IMR-90 (cell line): ENCODE measurements around the gene IFT57. TPM values are rescaled to one million over a fixed set of nuclear protein-coding genes. Genes with fewer than 3 reads are reported as not detected.
"Not testable (repeated sequence)": the region's sequence is repeated elsewhere in the genome, so short reads cannot be mapped to it uniquely, and the experiment has no call there.

Source experiments
- ATAC-seq: fragments of 200-7000 bp; cut with Tn5 transposase; 2 replicates; pipeline ENCODE4 v1.9.1; 2020; ENCODE audit warnings: low read depth, mild to moderate bottlenecking, moderate library complexity
- BruUV-seq: library from RNA; stranded (reverse); fragments of 400-500 nt; replicated peaks from 2 replicates; lab custom pipeline; 2021; lab: Mats Ljungman, UMichigan
- CTCF ChIA-PET: fragments of 300-600 bp; formaldehyde crosslinking; extraction: SDS; loops from one replicate; lab custom pipeline; 2021; ENCODE audit warnings: antibody characterized with exemption; lab: Yijun Ruan, JAX
- POLR2A ChIA-PET: fragments of 300-600 bp; sonication (Branson Sonifier 250); formaldehyde crosslinking; loops from one replicate; lab custom pipeline; 2022; ENCODE audit warnings: antibody characterized with exemption; ENCODE audit not compliant: unreplicated experiment; lab: Charles Lee
- DNase-seq: peaks from one replicate; pipeline ENCODE4 v3.0.0; 2013
- H2AFZ ChIP-seq: replicated peaks from 2 replicates; pipeline ENCODE3; 2013; ENCODE audit warnings: low read length, mild to moderate bottlenecking; ENCODE audit not compliant: poor library complexity
- H2AK5ac ChIP-seq: 2 replicates; pipeline ENCODE4 v1.6.1; 2013; ENCODE audit warnings: low read depth, low read length, inconsistent platforms
- H2AK9ac ChIP-seq: replicated peaks from 2 replicates; pipeline ENCODE3; 2013; ENCODE audit warnings: mild to moderate bottlenecking, low read depth, low read length, moderate library complexity; ENCODE audit not compliant: poor library complexity
- H2BK120ac ChIP-seq: 2 replicates; pipeline ENCODE4 v1.6.1; 2013; ENCODE audit warnings: low read depth, low read length, inconsistent platforms
- H2BK15ac ChIP-seq: 3 replicates; pipeline ENCODE4 v1.6.1; 2013; ENCODE audit warnings: low read depth, low read length, inconsistent platforms
- H2BK20ac ChIP-seq: 2 replicates; pipeline ENCODE4 v1.6.1; 2013; ENCODE audit warnings: low read depth, mild to moderate bottlenecking, inconsistent platforms, low read length, moderate library complexity
- H2BK5ac ChIP-seq: 2 replicates; pipeline ENCODE4 v1.6.1; 2013; ENCODE audit warnings: mild to moderate bottlenecking, low read depth, low read length, inconsistent platforms; ENCODE audit not compliant: poor library complexity, severe bottlenecking
- H3K14ac ChIP-seq: replicated peaks from 2 replicates; pipeline ENCODE4 v1.6.1; 2013; ENCODE audit warnings: low read depth, low read length, inconsistent platforms
- H3K18ac ChIP-seq: 2 replicates; pipeline ENCODE4 v1.6.1; 2013; ENCODE audit warnings: low read depth, low read length, control low read depth
- H3K23ac ChIP-seq: 2 replicates; pipeline ENCODE4 v1.6.1; 2013; ENCODE audit warnings: low read depth, low read length, inconsistent platforms
- H3K27ac ChIP-seq: 2 replicates; pipeline ENCODE4 v1.5.1; 2013; ENCODE audit warnings: mild to moderate bottlenecking, control low read depth, low read length; ENCODE audit not compliant: insufficient read depth
- H3K27me3 ChIP-seq: 2 replicates; pipeline ENCODE4 v1.6.1; 2013; ENCODE audit warnings: low read length; ENCODE audit not compliant: control insufficient read depth, insufficient read depth
- H3K36me3 ChIP-seq: 2 replicates; pipeline ENCODE4 v1.6.1; 2013; ENCODE audit warnings: low read length, mixed read lengths; ENCODE audit not compliant: control insufficient read depth, insufficient read depth
- H3K4ac ChIP-seq: 2 replicates; pipeline ENCODE4 v1.6.1; 2013; ENCODE audit warnings: low read depth, low read length, inconsistent platforms
- H3K4me1 ChIP-seq: 2 replicates; pipeline ENCODE4 v1.6.1; 2013; ENCODE audit warnings: low read length, mixed read lengths; ENCODE audit not compliant: control insufficient read depth, insufficient read depth
- H3K4me2 ChIP-seq: 2 replicates; pipeline ENCODE4 v1.6.1; 2013; ENCODE audit warnings: low read depth, mild to moderate bottlenecking, control low read depth, low read length, moderate library complexity
- H3K4me3 ChIP-seq: 2 replicates; pipeline ENCODE4 v1.5.1; 2013; ENCODE audit warnings: low read depth, mild to moderate bottlenecking, control low read depth, low read length, moderate library complexity; ENCODE audit not compliant: insufficient read depth
- H3K56ac ChIP-seq: 2 replicates; pipeline ENCODE4 v1.6.1; 2013; ENCODE audit warnings: low read length, inconsistent platforms; ENCODE audit not compliant: insufficient read depth; ENCODE audit errors: extremely low read depth
- H3K79me1 ChIP-seq, 2 experiments: 2 replicates each; pipeline ENCODE4 v1.6.1; 2013; ENCODE audit warnings: low read length in 2 of 2, inconsistent platforms in 1 of 2, low read depth in 1 of 2
- H3K9ac ChIP-seq: 2 replicates; pipeline ENCODE4 v1.6.1; 2013; ENCODE audit warnings: low read depth, low read length, control low read depth
- H3K9me1 ChIP-seq: 2 replicates; pipeline ENCODE4 v1.6.1; 2013; ENCODE audit warnings: low read length, inconsistent platforms; ENCODE audit not compliant: insufficient read depth
- H3K9me3 ChIP-seq: 2 replicates; pipeline ENCODE4 v1.6.1; 2013; ENCODE audit warnings: low read length; ENCODE audit not compliant: control insufficient read depth, insufficient read depth
- H4K20me1 ChIP-seq: 2 replicates; pipeline ENCODE4 v1.6.1; 2013; ENCODE audit warnings: low read length, inconsistent platforms; ENCODE audit not compliant: insufficient read depth
- H4K5ac ChIP-seq: 2 replicates; pipeline ENCODE4 v1.6.1; 2013; ENCODE audit warnings: mild to moderate bottlenecking, low read depth, low read length, control low read depth
- H4K8ac ChIP-seq, 2 experiments: 2 replicates each; pipeline ENCODE4 v1.6.1; 2013; ENCODE audit warnings: low read depth in 2 of 2, low read length in 2 of 2, control low read depth in 1 of 2, inconsistent platforms in 1 of 2
- H4K91ac ChIP-seq: 2 replicates; pipeline ENCODE4 v1.6.1; 2013; ENCODE audit warnings: low read depth, low read length, inconsistent platforms; ENCODE audit not compliant: insufficient read depth
- WGBS, 2 experiments: methylation state at CpG; one replicate each; pipeline versions ENCODE4 v1.1.5 to v1.1.7; 2013; ENCODE audit warnings: missing lambda C conversion rate in 2 of 2; ENCODE audit not compliant: insufficient read length in 1 of 2; ENCODE audit errors: extremely low coverage in 2 of 2; 5-methylcytosine and 5-hydroxymethylcytosine counted together
- dilution Hi-C: fragments of 300-500 bp; cut with HindIII; formaldehyde crosslinking; loops from one replicate; pipeline ENCODE4 v1.14.3; 2018; ENCODE audit warnings: low sequenced_read_pairs; ENCODE audit not compliant: unreplicated experiment
- in situ Hi-C: fragments of 300-500 bp; cut with MboI; formaldehyde crosslinking; loops from 3 replicates; pipeline ENCODE4 v1.14.3; 2019; ENCODE audit warnings: low sequenced_read_pairs, inconsistent platforms, mixed read lengths
- intact Hi-C: fragments of 100-400 bp; cut with micrococcal nuclease; formaldehyde crosslinking; loops from 2 replicates; pipeline ENCODE4 v1.10.0; 2022
- polyA plus RNA-seq, 3 experiments: library from polyadenylated mRNA; depleted of rRNA; stranded (reverse); fragments of >200 nt; gene quantifications; 2 replicates each; pipeline ENCODE4 v1.2.3, GENCODE V29; 2012; ENCODE audit warnings: low replicate concordance in 1 of 3
- total RNA-seq: library from RNA; depleted of rRNA; stranded (reverse); fragments of >200 nt; gene quantifications from 2 replicates; pipeline ENCODE4 v1.2.3, GENCODE V29; 2012

IFT57 gene
- total and polyA plus RNA-seq, 2 of the 4 experiments (the other 2 are of a cell fraction): 30.0 to 35.3 TPM

DNA sequence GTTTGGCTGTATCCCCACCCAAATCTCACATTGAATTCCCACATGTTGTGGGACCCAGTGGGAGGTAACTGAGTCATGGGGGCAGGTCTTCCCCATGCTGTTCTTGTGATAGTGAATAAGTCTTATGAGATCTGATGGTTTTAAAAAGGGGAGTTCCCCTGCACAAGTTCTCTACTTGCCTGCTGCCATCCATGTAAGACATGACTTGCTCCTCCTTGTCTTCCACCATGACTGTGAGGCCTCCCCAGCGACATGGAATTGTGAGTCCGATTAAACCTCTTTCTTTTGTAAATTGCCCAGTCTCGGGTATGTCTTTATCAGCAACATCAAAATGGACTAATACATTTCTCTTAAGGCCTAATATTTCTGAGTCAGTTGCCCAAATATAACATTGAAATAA lies 46.0 kb upstream of the IFT57 start:
- H2AK9ac ChIP-seq, H3K18ac ChIP-seq, H3K27ac ChIP-seq, H2AK5ac ChIP-seq, H4K5ac ChIP-seq, H2BK15ac ChIP-seq, intact Hi-C loops, H3K56ac ChIP-seq, in situ Hi-C loops, POLR2A ChIA-PET, H2BK20ac ChIP-seq, H4K20me1 ChIP-seq, H3K9me1 ChIP-seq, H3K4me1 ChIP-seq, CTCF ChIA-PET, H3K9me3 ChIP-seq, H2BK5ac ChIP-seq, H3K4me2 ChIP-seq, BruUV-seq, H3K79me1 ChIP-seq, H3K4ac ChIP-seq, ATAC-seq, DNase-seq, dilution Hi-C loops, H4K91ac ChIP-seq, H3K23ac ChIP-seq, H3K36me3 ChIP-seq, H2BK120ac ChIP-seq, H2AFZ ChIP-seq, H3K14ac ChIP-seq, H3K9ac ChIP-seq, H4K8ac ChIP-seq, H3K27me3 ChIP-seq, H3K4me3 ChIP-seq: not testable (repeated sequence)
- WGBS, 2 experiments: no CpG with 5 or more reads among the region's 3 CpGs

- H2AK9ac ChIP-seq, H3K4me1 ChIP-seq, H2AK5ac ChIP-seq, dilution Hi-C loops, H3K27ac ChIP-seq, H3K56ac ChIP-seq, H2BK20ac ChIP-seq, H3K14ac ChIP-seq, H3K4me3 ChIP-seq, H3K18ac ChIP-seq, ATAC-seq, H2BK120ac ChIP-seq, H3K4me2 ChIP-seq, H2BK15ac ChIP-seq, CTCF ChIA-PET, H2BK5ac ChIP-seq, in situ Hi-C loops, H4K91ac ChIP-seq, H4K5ac ChIP-seq, H3K27me3 ChIP-seq, H3K4ac ChIP-seq, H3K23ac ChIP-seq, POLR2A ChIA-PET, H4K20me1 ChIP-seq, intact Hi-C loops, H3K9ac ChIP-seq, H2AFZ ChIP-seq, H3K79me1 ChIP-seq, H3K9me1 ChIP-seq, BruUV-seq, H4K8ac ChIP-seq, H3K36me3 ChIP-seq, H3K9me3 ChIP-seq, DNase-seq: not testable (repeated sequence)
- WGBS, 2 experiments: no CpG with 5 or more reads among the region's 5 CpGs
These were observed 42.5 kb upstream of the IFT57 start for GRCh38 chr3:108264534-108265298.
